ENCODE results near the gene LDB1.

Gene LDB1

GRCh38 chr10:102123223-102123622, 3.1 kb upstream of the LDB1 start:
- no peak for DNase-seq
- TF ChIP-seq GATA1 (IDR thresholded peaks at IDR 0.05; ENCODE audit: low read depth, low read length) (no peak), POLR2A (IDR thresholded peaks at IDR 0.05; ENCODE audit: low read length) (no peak)

- DNase-seq, result no peak
- TF ChIP-seq GATA1 (IDR thresholded peaks at IDR 0.05; ENCODE audit: low read depth, low read length) (no peak), POLR2A (IDR thresholded peaks at IDR 0.05; ENCODE audit: low read length) (no peak)
These were observed 2.3 kb upstream of the LDB1 start for GRCh38 chr10:102122450-102122849.

- no peak for TF ChIP-seq GATA1 (IDR thresholded peaks at IDR 0.05; ENCODE audit: low read depth, low read length)
- no peak for TF ChIP-seq POLR2A (IDR thresholded peaks at IDR 0.05; ENCODE audit: low read length)
- DNase-seq, result no peak
These were observed 1.7 kb upstream of the LDB1 start for GRCh38 chr10:102121739-102122372.

GRCh38 chr10:102120991-102121738, 997 bp upstream of the LDB1 start:
- DNase-seq, result peak; percentile 49 to 60
- no peak for TF ChIP-seq POLR2A (IDR thresholded peaks at IDR 0.05; ENCODE audit: low read length)

GRCh38 chr10:102119417-102120141, 589 bp downstream of the LDB1 start:
- DNase-seq, result peak; percentile 81 to 88
- TF ChIP-seq GATA1 (IDR thresholded peaks at IDR 0.05; ENCODE audit: low read depth, low read length), result no peak
- TF ChIP-seq POLR2A (IDR thresholded peaks at IDR 0.05; ENCODE audit: low read length), result peak; percentile 16

- no peak for DNase-seq
- TF ChIP-seq POLR2A (IDR thresholded peaks at IDR 0.05; ENCODE audit: low read length), result no peak
- no peak for TF ChIP-seq GATA1 (IDR thresholded peaks at IDR 0.05; ENCODE audit: low read depth, low read length)
These were observed 1.3 kb downstream of the LDB1 start for GRCh38 chr10:102118867-102119266.

- peak; percentile 90 to 91 for DNase-seq
- peak; percentile 86 for TF ChIP-seq POLR2A (IDR thresholded peaks at IDR 0.05; ENCODE audit: low read length)
- TF ChIP-seq GATA1 (IDR thresholded peaks at IDR 0.05; ENCODE audit: low read depth, low read length), result no peak
These were observed 2.6 kb downstream of the LDB1 start for GRCh38 chr10:102117391-102118159.

- no peak for TF ChIP-seq GATA1 (IDR thresholded peaks at IDR 0.05; ENCODE audit: low read depth, low read length)
- TF ChIP-seq POLR2A (IDR thresholded peaks at IDR 0.05; ENCODE audit: low read length), result no peak
These were observed 3.5 kb downstream of the LDB1 start for GRCh38 chr10:102116656-102117055.

GRCh38 chr10:102115775-102116174, 4.4 kb downstream of the LDB1 start:
- no peak for TF ChIP-seq POLR2A (IDR thresholded peaks at IDR 0.05; ENCODE audit: low read length)
- DNase-seq, result no peak

More at GRCh38 chr10:102116656-102117055, 3.5 kb downstream of the LDB1 start:
- DNase-seq, result no peak

- peak; percentile 87 to 92 for DNase-seq
- peak; percentile 68 for TF ChIP-seq POLR2A (IDR thresholded peaks at IDR 0.05; ENCODE audit: low read length)
- TF ChIP-seq GATA1 (IDR thresholded peaks at IDR 0.05; ENCODE audit: low read depth, low read length), result no peak
These were observed 5.1 kb downstream of the LDB1 start for GRCh38 chr10:102114861-102115618.

- peak; percentile 73 to 76 for DNase-seq
- TF ChIP-seq POLR2A (IDR thresholded peaks at IDR 0.05; ENCODE audit: low read length) (no peak), GATA1 (IDR thresholded peaks at IDR 0.05; ENCODE audit: low read depth, low read length) (no peak)
These were observed 6.0 kb downstream of the LDB1 start for GRCh38 chr10:102113956-102114857.

GRCh38 chr10:102113261-102113955, 6.8 kb downstream of the LDB1 start:
- TF ChIP-seq POLR2A (IDR thresholded peaks at IDR 0.05; ENCODE audit: low read length), result no peak
- TF ChIP-seq GATA1 (IDR thresholded peaks at IDR 0.05; ENCODE audit: low read depth, low read length), result no peak
- DNase-seq, result peak; percentile 71 to 76
